ENCODE measurements around the gene MRPL4. TPM values are rescaled to one million over a fixed set of nuclear protein-coding genes. Genes with fewer than 3 reads are reported as not detected.

The MRPL4 gene
- total and polyA plus RNA-seq, 2 of the 13 experiments (the other 11 are each of a cell fraction or from before 2014, with no cell fraction given): 40.6 to 42.5 TPM

DNA sequence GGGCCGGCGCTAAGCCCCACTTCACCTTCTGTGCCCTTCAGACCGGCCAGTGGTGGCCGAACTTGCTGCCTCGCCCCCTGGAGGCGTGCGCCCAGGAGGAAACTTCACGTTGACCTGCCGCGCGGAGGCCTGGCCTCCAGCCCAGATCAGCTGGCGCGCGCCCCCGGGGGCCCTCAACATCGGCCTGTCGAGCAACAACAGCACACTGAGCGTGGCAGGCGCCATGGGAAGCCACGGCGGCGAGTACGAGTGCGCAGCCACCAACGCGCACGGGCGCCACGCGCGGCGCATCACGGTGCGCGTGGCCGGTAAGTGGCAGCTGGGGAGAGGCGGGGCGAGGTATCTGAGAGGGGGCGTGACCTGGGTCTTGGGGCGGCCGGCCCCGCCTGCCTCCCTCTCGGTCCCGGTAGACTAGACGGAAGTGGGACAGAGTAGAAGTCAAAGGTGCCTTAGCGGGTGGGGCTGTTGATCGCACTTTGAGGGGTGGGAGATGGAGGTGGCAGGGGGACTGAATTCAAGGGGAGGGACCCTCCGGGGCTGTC lies 43.4 kb downstream of the MRPL4 start (continued):
- no peak for TF ChIP-seq ZNF503 (CRISPR knock-in tag; IDR thresholded peaks at IDR 0.05)
- peak; percentile 13; the same call in 1 of the 2 replicates for TF ChIP-seq HDAC2 (CRISPR knock-in tag; IDR thresholded peaks at IDR 0.05)
- TF ChIP-seq ZBTB8A (CRISPR knock-in tag; IDR thresholded peaks at IDR 0.05; ENCODE audit: borderline replicate concordance, low read depth): no peak
- no peak for TF ChIP-seq IKZF5 (CRISPR knock-in tag; IDR thresholded peaks at IDR 0.05)
- no peak for TF ChIP-seq MED8 (CRISPR knock-in tag; IDR thresholded peaks at IDR 0.05; ENCODE audit: insufficient replicate concordance)
- no peak for TF ChIP-seq KLF11 (CRISPR knock-in tag; IDR thresholded peaks at IDR 0.05)
- TF ChIP-seq, protein P1, sequence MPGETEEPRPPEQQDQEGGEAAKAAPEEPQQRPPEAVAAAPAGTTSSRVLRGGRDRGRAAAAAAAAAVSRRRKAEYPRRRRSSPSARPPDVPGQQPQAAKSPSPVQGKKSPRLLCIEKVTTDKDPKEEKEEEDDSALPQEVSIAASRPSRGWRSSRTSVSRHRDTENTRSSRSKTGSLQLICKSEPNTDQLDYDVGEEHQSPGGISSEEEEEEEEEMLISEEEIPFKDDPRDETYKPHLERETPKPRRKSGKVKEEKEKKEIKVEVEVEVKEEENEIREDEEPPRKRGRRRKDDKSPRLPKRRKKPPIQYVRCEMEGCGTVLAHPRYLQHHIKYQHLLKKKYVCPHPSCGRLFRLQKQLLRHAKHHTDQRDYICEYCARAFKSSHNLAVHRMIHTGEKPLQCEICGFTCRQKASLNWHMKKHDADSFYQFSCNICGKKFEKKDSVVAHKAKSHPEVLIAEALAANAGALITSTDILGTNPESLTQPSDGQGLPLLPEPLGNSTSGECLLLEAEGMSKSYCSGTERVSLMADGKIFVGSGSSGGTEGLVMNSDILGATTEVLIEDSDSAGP (CRISPR knock-in tag; IDR thresholded peaks at IDR 0.05; ENCODE audit: borderline replicate concordance): peak; percentile 60; the same call in 1 of the 2 replicates
- TF ChIP-seq ZNF724P (CRISPR knock-in tag; IDR thresholded peaks at IDR 0.05; ENCODE audit: borderline replicate concordance): peak; percentile 48; the same call in 1 of the 2 replicates
- no peak for TF ChIP-seq LCORL (IDR thresholded peaks at IDR 0.05)
- no peak for TF ChIP-seq LCORL (CRISPR knock-in tag; IDR thresholded peaks at IDR 0.05)
- no peak for TF ChIP-seq HMG20A (CRISPR knock-in tag; IDR thresholded peaks at IDR 0.05; ENCODE audit: borderline replicate concordance)
- TF ChIP-seq, protein P2, sequence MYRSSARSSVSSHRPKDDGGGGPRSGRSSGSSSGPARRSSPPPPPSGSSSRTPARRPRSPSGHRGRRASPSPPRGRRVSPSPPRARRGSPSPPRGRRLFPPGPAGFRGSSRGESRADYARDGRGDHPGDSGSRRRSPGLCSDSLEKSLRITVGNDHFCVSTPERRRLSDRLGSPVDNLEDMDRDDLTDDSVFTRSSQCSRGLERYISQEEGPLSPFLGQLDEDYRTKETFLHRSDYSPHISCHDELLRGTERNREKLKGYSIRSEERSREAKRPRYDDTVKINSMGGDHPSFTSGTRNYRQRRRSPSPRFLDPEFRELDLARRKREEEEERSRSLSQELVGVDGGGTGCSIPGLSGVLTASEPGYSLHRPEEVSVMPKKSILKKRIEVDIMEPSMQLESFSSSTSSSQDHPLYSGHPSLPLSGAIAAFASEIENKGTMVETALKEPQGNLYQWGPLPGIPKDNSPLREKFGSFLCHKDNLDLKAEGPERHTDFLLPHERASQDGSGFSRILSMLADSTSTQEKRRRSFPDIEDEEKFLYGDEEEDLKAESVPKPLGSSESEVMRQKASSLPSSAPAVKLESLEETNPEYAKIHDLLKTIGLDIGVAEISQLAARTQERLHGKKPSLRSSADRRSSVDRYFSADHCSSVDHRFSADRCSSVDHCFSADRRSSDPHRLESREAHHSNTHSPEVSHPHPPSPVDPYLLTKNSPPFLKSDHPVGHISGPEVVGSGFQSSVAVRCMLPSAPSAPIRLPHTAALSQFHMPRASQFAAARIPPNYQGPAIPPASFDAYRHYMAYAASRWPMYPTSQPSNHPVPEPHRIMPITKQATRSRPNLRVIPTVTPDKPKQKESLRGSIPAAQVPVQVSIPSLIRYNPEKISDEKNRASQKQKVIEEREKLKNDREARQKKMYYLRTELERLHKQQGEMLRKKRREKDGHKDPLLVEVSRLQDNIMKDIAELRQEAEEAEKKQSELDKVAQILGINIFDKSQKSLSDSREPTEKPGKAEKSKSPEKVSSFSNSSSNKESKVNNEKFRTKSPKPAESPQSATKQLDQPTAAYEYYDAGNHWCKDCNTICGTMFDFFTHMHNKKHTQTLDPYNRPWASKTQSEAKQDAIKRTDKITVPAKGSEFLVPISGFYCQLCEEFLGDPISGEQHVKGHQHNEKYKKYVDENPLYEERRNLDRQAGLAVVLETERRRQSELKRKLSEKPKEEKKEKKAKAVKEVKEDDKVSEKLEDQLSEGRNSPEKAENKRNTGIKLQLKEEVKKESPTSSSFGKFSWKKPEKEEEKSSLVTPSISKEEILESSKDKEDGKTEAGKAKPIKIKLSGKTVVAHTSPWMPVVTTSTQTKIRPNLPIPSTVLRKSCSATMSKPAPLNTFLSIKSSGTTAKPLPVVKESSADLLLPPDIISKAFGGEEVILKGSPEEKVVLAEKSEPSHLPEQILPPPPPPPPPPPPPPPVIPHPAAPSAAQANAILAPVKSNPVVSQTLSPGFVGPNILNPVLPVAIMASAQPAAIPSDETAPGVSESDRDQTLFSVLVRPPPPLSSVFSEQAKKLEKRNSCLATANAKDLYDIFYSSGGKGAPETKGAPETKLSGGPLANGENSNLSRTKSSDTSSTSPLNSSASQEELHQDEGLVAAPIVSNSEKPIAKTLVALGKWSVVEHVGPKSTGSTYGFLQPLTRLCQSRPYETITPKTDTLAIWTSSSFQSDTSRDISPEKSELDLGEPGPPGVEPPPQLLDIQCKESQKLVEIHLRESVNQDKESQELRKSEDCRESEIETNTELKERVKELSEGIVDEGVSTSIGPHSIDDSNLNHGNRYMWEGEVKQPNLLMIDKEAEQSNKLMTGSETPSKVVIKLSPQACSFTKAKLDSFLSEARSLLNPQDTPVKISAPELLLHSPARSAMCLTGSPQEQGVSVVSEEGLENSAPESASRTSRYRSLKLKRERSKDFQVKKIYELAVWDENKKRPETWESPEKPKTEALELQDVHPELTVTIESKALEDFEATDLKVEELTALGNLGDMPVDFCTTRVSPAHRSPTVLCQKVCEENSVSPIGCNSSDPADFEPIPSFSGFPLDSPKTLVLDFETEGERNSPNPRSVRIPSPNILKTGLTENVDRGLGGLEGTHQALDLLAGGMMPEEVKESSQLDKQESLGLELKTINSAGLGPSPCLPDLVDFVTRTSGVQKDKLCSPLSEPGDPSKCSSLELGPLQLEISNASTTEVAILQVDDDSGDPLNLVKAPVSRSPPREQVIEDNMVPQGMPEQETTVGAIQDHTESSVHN (CRISPR knock-in tag; IDR thresholded peaks at IDR 0.05): no peak
- peak; percentile 43 for TF ChIP-seq ZBTB38 (CRISPR knock-in tag; IDR thresholded peaks at IDR 0.05)
- no peak for TF ChIP-seq ZNF761 (CRISPR knock-in tag; conservative IDR thresholded peaks at IDR 0.05)
- TF ChIP-seq ZNF33B (CRISPR knock-in tag; IDR thresholded peaks at IDR 0.05): no peak
- no peak for TF ChIP-seq JDP2 (CRISPR knock-in tag; IDR thresholded peaks at IDR 0.05; ENCODE audit: borderline replicate concordance)
- TF ChIP-seq SKI (IDR thresholded peaks at IDR 0.05; ENCODE audit: partially characterized antibody): no peak
- TF ChIP-seq ADNP (CRISPR knock-in tag; IDR thresholded peaks at IDR 0.05): no peak

All from HepG2 (cell line).